CD4-positive, alpha-beta memory T cell (primary cell): Measurements from ENCODE around the gene NMT1. TPM values are rescaled to one million over a fixed set of nuclear protein-coding genes. Genes with fewer than 3 reads are reported as not detected.

Experiments
- CTCF ChIA-PET: fragments of 350-600 bp; sonication (Branson Sonifier 250); formaldehyde crosslinking; loops from one replicate; lab custom pipeline; 2021; ENCODE audit warnings: inconsistent platforms; ENCODE audit not compliant: partially characterized antibody; lab: Charles Lee
- POLR2A ChIA-PET: fragments of 350-600 bp; sonication (Branson Sonifier 250); formaldehyde crosslinking; loops from one replicate; lab custom pipeline; 2021; ENCODE audit not compliant: partially characterized antibody; lab: Charles Lee
- DNase-seq, 5 donors: peaks; one replicate each; pipeline versions ENCODE4 v3.0.0 to v3.0.0-alpha.2; 2020 to 2022; ENCODE audit warnings: mixed read lengths in 1 of 5
- H3K27ac ChIP-seq: one replicate; pipeline ENCODE4 v1.7.0; 2013; ENCODE audit warnings: low read depth, low read length
- H3K27me3 ChIP-seq: 2 replicates; pipeline ENCODE4 v1.7.0; 2013; ENCODE audit warnings: mild to moderate bottlenecking, low read length, moderate library complexity; ENCODE audit not compliant: insufficient read depth
- H3K36me3 ChIP-seq: 2 replicates; pipeline ENCODE4 v1.7.0; 2013; ENCODE audit warnings: mild to moderate bottlenecking, low read length, moderate library complexity; ENCODE audit not compliant: insufficient read depth
- H3K4me1 ChIP-seq: 2 replicates; pipeline ENCODE4 v1.7.0; 2013; ENCODE audit warnings: mild to moderate bottlenecking, low read length, moderate library complexity; ENCODE audit not compliant: insufficient read depth
- H3K4me3 ChIP-seq, 2 donors: one replicate each; pipeline ENCODE4 v1.7.0; 2013; ENCODE audit warnings: low read length in 2 of 2, mild to moderate bottlenecking in 1 of 2
- H3K9me3 ChIP-seq, 2 donors: one replicate each; pipeline ENCODE4 v1.7.0; 2013; ENCODE audit warnings: low read length in 2 of 2, control low read depth in 1 of 2; ENCODE audit not compliant: control insufficient read depth in 1 of 2
- H3K27ac Mint-ChIP-seq, 7 donors: one replicate each; pipeline ENCODE4 v1.8.0; 2020 to 2021; ENCODE audit warnings: mixed read lengths in 7 of 7, mild to moderate bottlenecking in 6 of 7, inconsistent platforms in 3 of 7, moderate library complexity in 3 of 7
- H3K27me3 Mint-ChIP-seq, 2 donors: one replicate each; pipeline ENCODE4 v1.8.0; 2020 to 2021; ENCODE audit warnings: mixed read lengths in 2 of 2
- H3K36me3 Mint-ChIP-seq, 2 donors: one replicate each; pipeline ENCODE4 v1.8.0; 2020 to 2021; ENCODE audit warnings: mixed read lengths in 2 of 2, inconsistent platforms in 1 of 2, mild to moderate bottlenecking in 1 of 2
- H3K4me1 Mint-ChIP-seq, 4 donors: one replicate each; pipeline ENCODE4 v1.8.0; 2020 to 2021; ENCODE audit warnings: mixed read lengths in 4 of 4, mild to moderate bottlenecking in 1 of 4
- H3K4me3 Mint-ChIP-seq, 8 donors: one replicate each; pipeline ENCODE4 v1.8.0; 2020 to 2021; ENCODE audit warnings: mixed read lengths in 8 of 8, mild to moderate bottlenecking in 7 of 8, moderate library complexity in 6 of 8, inconsistent platforms in 3 of 8
- H3K9me3 Mint-ChIP-seq, 8 donors: one replicate each; pipeline ENCODE4 v1.8.0; 2020 to 2021; ENCODE audit warnings: mixed read lengths in 8 of 8, mild to moderate bottlenecking in 5 of 8, inconsistent platforms in 3 of 8, moderate library complexity in 1 of 8
- intact Hi-C: fragments of 100-400 bp; cut with micrococcal nuclease; formaldehyde crosslinking; loops from one replicate; pipeline ENCODE4 v1.15.1; 2023
- polyA plus RNA-seq, 2 donors: library from polyadenylated mRNA; unstranded; fragments of 300-500 nt; fragmentation: Illumina TruSeq; gene quantifications; one replicate each; pipeline ENCODE4 v1.2.3, GENCODE V29; 2021
- total RNA-seq, 2 experiments: library from RNA; stranded (reverse); gene quantifications; one replicate each; pipeline ENCODE4 v1.2.3, GENCODE V29; 2021

Gene NMT1
- total and polyA plus RNA-seq, 4 experiments from 2014 or later = 56.2 to 126 (median 100) TPM

- no peaks in the 10 kb centered on the region for H3K4me1 ChIP-seq
- no peaks in the 10 kb centered on the region for H3K9me3 ChIP-seq
- Mint-ChIP-seq H3K36me3 (peaks cover 50 to 75% of the 10 kb centered on the region in 2 donors), H3K4me3 (no peak overlapping the region), H3K27ac (peak overlapping the region in 1 of 7 donors; percentile 84), H3K4me1 (no peaks in the 10 kb centered on the region), H3K27me3 (no peaks in the 10 kb centered on the region), H3K9me3 (no peaks in the 10 kb centered on the region)
- H3K4me3 ChIP-seq = no peak overlapping the region
- ChIA-PET CTCF (interaction anchor here (1.5 kb wide), 1 partner anchor 32 kb away, joined by 4 read pairs; the partner anchor contains the start of gene ACBD4), POLR2A (no interaction called here)
- peaks cover 78% of the 10 kb centered on the region for H3K36me3 ChIP-seq
- no peaks in the 10 kb centered on the region for H3K27me3 ChIP-seq
- no peak overlapping the region for H3K27ac ChIP-seq
- no peak for DNase-seq
- intact Hi-C loops = no loop called here
Observed at GRCh38 chr17:45102856-45103255, 41.7 kb downstream of the NMT1 start.

- Histone ChIP-seq H3K4me1 (no peaks in the 10 kb centered on the region), H3K27ac (no peak overlapping the region), H3K4me3 (no peak overlapping the region), H3K9me3 (no peaks in the 10 kb centered on the region), H3K36me3 (peaks cover 75% of the 10 kb centered on the region), H3K27me3 (no peaks in the 10 kb centered on the region)
- Mint-ChIP-seq H3K36me3 (peaks cover 49 to 74% of the 10 kb centered on the region in 2 donors), H3K4me1 (no peaks in the 10 kb centered on the region), H3K27me3 (no peaks in the 10 kb centered on the region), H3K9me3 (no peaks in the 10 kb centered on the region), H3K4me3 (no peak overlapping the region), H3K27ac (peak overlapping the region in 1 of 7 donors; percentile 47)
- ChIA-PET CTCF (interaction anchor here (1.5 kb wide), 1 partner anchor 32 kb away, joined by 4 read pairs; the partner anchor contains the start of gene ACBD4), POLR2A (no interaction called here)
- DNase-seq = no peak
- intact Hi-C loops = no loop called here
Observed at GRCh38 chr17:45103269-45103795, 42.2 kb downstream of the NMT1 start.

GRCh38 chr17:45104029-45104428 lies 42.9 kb downstream of the NMT1 start:
- POLR2A ChIA-PET = no interaction called here
- Histone ChIP-seq H3K36me3 (peaks cover 69% of the 10 kb centered on the region), H3K9me3 (no peaks in the 10 kb centered on the region), H3K4me1 (no peaks in the 10 kb centered on the region), H3K27me3 (no peaks in the 10 kb centered on the region), H3K27ac (no peak overlapping the region), H3K4me3 (no peak overlapping the region)
- Mint-ChIP-seq H3K4me1 (no peaks in the 10 kb centered on the region), H3K27me3 (no peaks in the 10 kb centered on the region), H3K36me3 (peaks cover 42 to 73% of the 10 kb centered on the region in 2 donors), H3K27ac (no peak overlapping the region), H3K4me3 (no peak overlapping the region), H3K9me3 (no peaks in the 10 kb centered on the region)
- CTCF ChIA-PET = interaction anchor here (1.1 to 1.5 kb wide), 2 partner anchors 31 to 325 kb away, joined by 3 to 4 read pairs; partner anchors contain the start of gene ACBD4
- intact Hi-C loops = no loop called here
- no peak for DNase-seq

GRCh38 chr17:45104497-45104896 lies 43.4 kb downstream of the NMT1 start:
- CTCF ChIA-PET = interaction anchor here (1.1 kb wide), 1 partner anchor 325 kb away, joined by 3 read pairs; no protein-coding TSS in a partner anchor
- H3K36me3 Mint-ChIP-seq = peaks cover 38 to 70% of the 10 kb centered on the region in 2 donors
- no peaks in the 10 kb centered on the region for H3K27me3 ChIP-seq
- H3K27me3 Mint-ChIP-seq = no peaks in the 10 kb centered on the region
- no peaks in the 10 kb centered on the region for H3K4me1 Mint-ChIP-seq
- H3K4me3 ChIP-seq = no peak overlapping the region
- peak overlapping the region in 1 of 7 donors; percentile 62 for H3K27ac Mint-ChIP-seq
- no peak overlapping the region for H3K4me3 Mint-ChIP-seq
- no peak overlapping the region for H3K27ac ChIP-seq
- H3K36me3 ChIP-seq = peaks cover 64% of the 10 kb centered on the region
- no peaks in the 10 kb centered on the region for H3K9me3 Mint-ChIP-seq
- H3K4me1 ChIP-seq = no peaks in the 10 kb centered on the region
- H3K9me3 ChIP-seq = no peaks in the 10 kb centered on the region
- intact Hi-C loops = no loop called here
- POLR2A ChIA-PET = no interaction called here
- DNase-seq = no peak

GRCh38 chr17:45104907-45105624 lies 43.9 kb downstream of the NMT1 start:
- Mint-ChIP-seq H3K4me1 (no peaks in the 10 kb centered on the region), H3K9me3 (no peaks in the 10 kb centered on the region), H3K27me3 (no peaks in the 10 kb centered on the region), H3K27ac (no peak overlapping the region), H3K4me3 (no peak overlapping the region), H3K36me3 (peaks cover 38 to 68% of the 10 kb centered on the region in 2 donors)
- H3K36me3 ChIP-seq = peaks cover 59% of the 10 kb centered on the region
- no peaks in the 10 kb centered on the region for H3K9me3 ChIP-seq
- CTCF ChIA-PET = interaction anchor here (1.1 kb wide), 1 partner anchor 326 kb away, joined by 3 read pairs; no protein-coding TSS in a partner anchor
- intact Hi-C loops = no loop called here
- H3K27ac ChIP-seq = no peak overlapping the region
- no peaks in the 10 kb centered on the region for H3K27me3 ChIP-seq
- DNase-seq = no peak
- POLR2A ChIA-PET = no interaction called here
- H3K4me1 ChIP-seq = no peaks in the 10 kb centered on the region
- H3K4me3 ChIP-seq = no peak overlapping the region

- H3K36me3 ChIP-seq = peaks cover 59% of the 10 kb centered on the region
- Mint-ChIP-seq H3K36me3 (peaks cover 38 to 68% of the 10 kb centered on the region in 2 donors), H3K27ac (no peak overlapping the region), H3K9me3 (no peaks in the 10 kb centered on the region), H3K4me3 (no peak overlapping the region), H3K4me1 (no peaks in the 10 kb centered on the region), H3K27me3 (no peaks in the 10 kb centered on the region)
- POLR2A ChIA-PET = no interaction called here
- H3K27ac ChIP-seq = no peak overlapping the region
- H3K27me3 ChIP-seq = no peaks in the 10 kb centered on the region
- H3K4me3 ChIP-seq = no peak overlapping the region
- H3K4me1 ChIP-seq = no peaks in the 10 kb centered on the region
- CTCF ChIA-PET = no interaction called here
- no peak for DNase-seq
- intact Hi-C loops = no loop called here
- H3K9me3 ChIP-seq = no peaks in the 10 kb centered on the region
Observed at GRCh38 chr17:45106096-45106495, 45.0 kb downstream of the NMT1 start.

GRCh38 chr17:45106582-45106981 lies 45.5 kb downstream of the NMT1 start:
- Histone ChIP-seq H3K9me3 (no peaks in the 10 kb centered on the region), H3K4me3 (no peak overlapping the region), H3K27me3 (no peaks in the 10 kb centered on the region), H3K4me1 (no peaks in the 10 kb centered on the region), H3K27ac (no peak overlapping the region), H3K36me3 (peaks cover 58% of the 10 kb centered on the region)
- ChIA-PET CTCF (no interaction called here), POLR2A (no interaction called here)
- Mint-ChIP-seq H3K27me3 (no peaks in the 10 kb centered on the region), H3K27ac (no peak overlapping the region), H3K4me1 (no peaks in the 10 kb centered on the region), H3K9me3 (no peaks in the 10 kb centered on the region), H3K4me3 (no peak overlapping the region), H3K36me3 (peaks cover 37 to 68% of the 10 kb centered on the region in 2 donors)
- intact Hi-C loops = no loop called here
- DNase-seq = no peak
